HG03280 (cell line): Measurements from ENCODE around the gene GABARAP.
"Not testable (repeated sequence)": the region's sequence is repeated elsewhere in the genome, so short reads cannot be mapped to it uniquely, and the experiment has no call there.

ENCODE experiments used
- ATAC-seq: cut with Tn5 transposase; IDR thresholded peaks from one replicate; pipeline ENCODE4 v1.9.1; 2021; ENCODE audit warnings: mild to moderate bottlenecking, moderate library complexity; ENCODE audit not compliant: unreplicated experiment

The GABARAP gene

GRCh38 chr17:7261379-7262191 lies 19.3 kb upstream of the GABARAP start:
- no peak for ATAC-seq

GRCh38 chr17:7260651-7261378 lies 18.6 kb upstream of the GABARAP start:
- no peak for ATAC-seq

- no peak for ATAC-seq
Observed at GRCh38 chr17:7260151-7260550, 17.9 kb upstream of the GABARAP start.

- ATAC-seq = no peak
Observed at GRCh38 chr17:7259555-7259889, 17.3 kb upstream of the GABARAP start.

GRCh38 chr17:7258731-7259554 lies 16.7 kb upstream of the GABARAP start:
- no peak for ATAC-seq

- no peak for ATAC-seq
Observed at GRCh38 chr17:7256766-7257456, 14.7 kb upstream of the GABARAP start.

- no peak for ATAC-seq
Observed at GRCh38 chr17:7254511-7254910, 12.3 kb upstream of the GABARAP start.

GRCh38 chr17:7253082-7253481 lies 10.8 kb upstream of the GABARAP start:
- no peak for ATAC-seq

- peak; percentile 50 for ATAC-seq
Observed at GRCh38 chr17:7252176-7253043, 10.2 kb upstream of the GABARAP start, which contains the start of gene ELP5. TSS of gene ELP5 (plus strand) at chr17:7252215. CDS start at chr17:7252551, 336 bp downstream.

GRCh38 chr17:7251661-7252175 lies 9.5 kb upstream of the GABARAP start, which contains the start of gene CTDNEP1:
TSS of gene CTDNEP1 (minus strand) at chr17:7251734. CDS start at chr17:7251296, 438 bp downstream.
- peak; percentile 84 for ATAC-seq

GRCh38 chr17:7250695-7251627 lies 8.7 kb upstream of the GABARAP start:
- ATAC-seq = no peak

GRCh38 chr17:7249830-7250229 lies 7.6 kb upstream of the GABARAP start:
- no peak for ATAC-seq

GRCh38 chr17:7249214-7249613 lies 7.0 kb upstream of the GABARAP start:
- ATAC-seq = no peak

GRCh38 chr17:7248796-7249195 lies 6.5 kb upstream of the GABARAP start:
- no peak for ATAC-seq

- ATAC-seq = no peak
Observed at GRCh38 chr17:7246779-7247178, 4.5 kb upstream of the GABARAP start.

- ATAC-seq = not testable (repeated sequence)
Observed at GRCh38 chr17:7243838-7244237, 1.6 kb upstream of the GABARAP start.

GRCh38 chr17:7243453-7243729 lies 1.1 kb upstream of the GABARAP start:
- no peak for ATAC-seq

- peak; percentile 39 for ATAC-seq
Observed at GRCh38 chr17:7242717-7243452, 636 bp upstream of the GABARAP start.
